ENCODE measurements around the gene DPP6. TPM values are rescaled to one million over a fixed set of nuclear protein-coding genes. Genes with fewer than 3 reads are reported as not detected.

DPP6 gene
- total RNA-seq, 1 donor from 2014 or later, result 1.4 TPM

- Mint-ChIP-seq H3K36me3 (ENCODE audit: low read depth, unreplicated experiment) (no peaks in the 10 kb centered on the region), H3K4me3 (ENCODE audit: unreplicated experiment) (no peak overlapping the region), H3K4me1 (ENCODE audit: unreplicated experiment) (no peaks in the 10 kb centered on the region), H3K27me3 (ENCODE audit: unreplicated experiment) (peaks cover 4% of the 10 kb centered on the region), H3K9me3 (ENCODE audit: unreplicated experiment) (no peaks in the 10 kb centered on the region), H3K27ac (ENCODE audit: unreplicated experiment) (no peak overlapping the region)
- no peak for DNase-seq (ENCODE audit: low spot score)
- no peak for TF ChIP-seq CTCF (IDR thresholded peaks at IDR 0.05; ENCODE audit: unreplicated experiment)
Observed at GRCh38 chr7:154463794-154464193, 411.6 kb downstream of the DPP6 start.

GRCh38 chr7:154469652-154470051, 417.5 kb downstream of the DPP6 start:
- no peak overlapping the region for H3K27ac Mint-ChIP-seq (ENCODE audit: unreplicated experiment)
- no peak overlapping the region for H3K4me3 Mint-ChIP-seq (ENCODE audit: unreplicated experiment)
- peaks cover 4% of the 10 kb centered on the region for H3K27me3 Mint-ChIP-seq (ENCODE audit: unreplicated experiment)
- no peak for DNase-seq (ENCODE audit: low spot score)
- no peaks in the 10 kb centered on the region for H3K36me3 Mint-ChIP-seq (ENCODE audit: low read depth, unreplicated experiment)
- peaks cover 5% of the 10 kb centered on the region for H3K4me1 Mint-ChIP-seq (ENCODE audit: unreplicated experiment)
- TF ChIP-seq CTCF (IDR thresholded peaks at IDR 0.05; ENCODE audit: unreplicated experiment), result no peak
- no peaks in the 10 kb centered on the region for H3K9me3 Mint-ChIP-seq (ENCODE audit: unreplicated experiment)

- DNase-seq (ENCODE audit: low spot score), result no peak
- H3K4me1 Mint-ChIP-seq (ENCODE audit: unreplicated experiment), result peaks cover 5% of the 10 kb centered on the region
- no peaks in the 10 kb centered on the region for H3K36me3 Mint-ChIP-seq (ENCODE audit: low read depth, unreplicated experiment)
- H3K27me3 Mint-ChIP-seq (ENCODE audit: unreplicated experiment), result no peaks in the 10 kb centered on the region
- no peaks in the 10 kb centered on the region for H3K9me3 Mint-ChIP-seq (ENCODE audit: unreplicated experiment)
- H3K27ac Mint-ChIP-seq (ENCODE audit: unreplicated experiment), result no peak overlapping the region
- TF ChIP-seq CTCF (IDR thresholded peaks at IDR 0.05; ENCODE audit: unreplicated experiment), result no peak
- H3K4me3 Mint-ChIP-seq (ENCODE audit: unreplicated experiment), result no peak overlapping the region
Observed at GRCh38 chr7:154472343-154472742, 420.1 kb downstream of the DPP6 start.

GRCh38 chr7:154473360-154473759, 421.2 kb downstream of the DPP6 start:
- Mint-ChIP-seq H3K9me3 (ENCODE audit: unreplicated experiment) (no peaks in the 10 kb centered on the region), H3K27ac (ENCODE audit: unreplicated experiment) (no peak overlapping the region)
- TF ChIP-seq CTCF (IDR thresholded peaks at IDR 0.05; ENCODE audit: unreplicated experiment), result no peak

GRCh38 chr7:154474903-154475520, 422.8 kb downstream of the DPP6 start:
- Mint-ChIP-seq H3K9me3 (ENCODE audit: unreplicated experiment) (no peaks in the 10 kb centered on the region), H3K4me1 (ENCODE audit: unreplicated experiment) (peaks cover 5% of the 10 kb centered on the region), H3K27me3 (ENCODE audit: unreplicated experiment) (no peaks in the 10 kb centered on the region), H3K4me3 (ENCODE audit: unreplicated experiment) (no peak overlapping the region), H3K36me3 (ENCODE audit: low read depth, unreplicated experiment) (no peaks in the 10 kb centered on the region), H3K27ac (ENCODE audit: unreplicated experiment) (no peak overlapping the region)
- TF ChIP-seq CTCF (IDR thresholded peaks at IDR 0.05; ENCODE audit: unreplicated experiment), result no peak
- no peak for DNase-seq (ENCODE audit: low spot score)

More at GRCh38 chr7:154473360-154473759, 421.2 kb downstream of the DPP6 start:
- H3K4me1 Mint-ChIP-seq (ENCODE audit: unreplicated experiment), result peaks cover 5% of the 10 kb centered on the region
- H3K36me3 Mint-ChIP-seq (ENCODE audit: low read depth, unreplicated experiment), result no peaks in the 10 kb centered on the region
- no peaks in the 10 kb centered on the region for H3K27me3 Mint-ChIP-seq (ENCODE audit: unreplicated experiment)
- no peak overlapping the region for H3K4me3 Mint-ChIP-seq (ENCODE audit: unreplicated experiment)
- DNase-seq (ENCODE audit: low spot score), result no peak
